ENCODE results near the gene CLPSL2.

The CLPSL2 gene, protein sequence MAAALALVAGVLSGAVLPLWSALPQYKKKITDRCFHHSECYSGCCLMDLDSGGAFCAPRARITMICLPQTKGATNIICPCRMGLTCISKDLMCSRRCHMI

DNA sequence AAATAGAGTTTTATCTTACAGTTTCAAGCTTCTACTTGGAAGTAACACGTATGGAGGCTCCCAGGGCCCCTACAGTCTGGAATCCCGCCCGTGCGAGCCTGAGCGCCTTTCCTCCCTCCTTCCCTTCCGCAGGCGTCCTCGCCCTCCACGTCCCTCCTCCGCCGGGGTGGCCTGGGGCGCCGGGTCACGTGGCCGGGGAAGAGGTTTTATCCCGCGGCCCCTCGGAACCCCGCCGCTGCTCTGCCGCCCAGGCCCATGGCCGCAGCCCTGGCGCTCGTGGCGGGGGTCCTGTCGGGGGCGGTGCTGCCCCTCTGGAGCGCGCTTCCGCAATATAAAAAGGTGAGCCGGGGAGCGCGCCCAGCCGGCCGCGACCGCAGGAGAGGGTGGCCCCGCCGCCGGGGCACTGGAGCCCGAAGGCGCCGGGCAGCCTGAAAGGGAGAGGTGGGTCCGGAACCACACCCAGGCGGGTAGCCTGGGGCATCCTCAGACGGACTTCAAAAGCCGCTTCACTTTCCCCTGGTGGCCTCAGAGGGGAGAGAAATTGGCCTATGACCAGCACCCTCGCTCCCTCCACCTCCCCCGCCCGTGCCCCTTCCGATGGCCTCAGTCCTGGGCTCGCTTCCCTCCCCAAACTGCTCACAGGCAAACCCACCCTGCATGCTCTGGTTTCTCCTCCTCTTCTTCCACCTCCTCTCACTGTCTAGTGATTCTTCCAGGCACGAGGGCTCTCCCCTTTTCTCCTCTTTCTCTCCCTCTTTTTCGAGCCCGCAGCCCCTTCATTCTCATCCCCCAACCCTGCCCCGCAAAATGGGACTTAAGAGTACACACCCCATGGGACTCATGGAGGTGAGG is at the start of gene CLPSL2:
TSS of gene CLPSL2 (plus strand) at position 235 of the 852 bp plus-strand sequence. CDS start at position 256, 21 bp downstream.
- TF ChIP-seq ZBTB7A (IDR thresholded peaks at IDR 0.05; ENCODE audit: low read depth) (peak; percentile 95), RAD21 (IDR thresholded peaks at IDR 0.05; ENCODE audit: low read depth) (no peak), EP300 (IDR thresholded peaks at IDR 0.05; ENCODE audit: borderline replicate concordance) (0 out of 2 replicates have a peak, but pooled peaks have one; percentile 5), TCF12 (IDR thresholded peaks at IDR 0.05; ENCODE audit: low read depth) (0 out of 2 replicates have a peak, but pooled peaks have one; percentile 38), FOXM1 (IDR thresholded peaks at IDR 0.05; ENCODE audit: borderline replicate concordance, low read depth) (no peak), CREB1 (IDR thresholded peaks at IDR 0.05; ENCODE audit: low read depth) (no peak), CEBPB (IDR thresholded peaks at IDR 0.05) (no peak)
- TF ChIP-seq, protein P1, sequence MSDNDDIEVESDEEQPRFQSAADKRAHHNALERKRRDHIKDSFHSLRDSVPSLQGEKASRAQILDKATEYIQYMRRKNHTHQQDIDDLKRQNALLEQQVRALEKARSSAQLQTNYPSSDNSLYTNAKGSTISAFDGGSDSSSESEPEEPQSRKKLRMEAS (IDR thresholded peaks at IDR 0.05), result peak; percentile 77
- TF ChIP-seq, protein P2, sequence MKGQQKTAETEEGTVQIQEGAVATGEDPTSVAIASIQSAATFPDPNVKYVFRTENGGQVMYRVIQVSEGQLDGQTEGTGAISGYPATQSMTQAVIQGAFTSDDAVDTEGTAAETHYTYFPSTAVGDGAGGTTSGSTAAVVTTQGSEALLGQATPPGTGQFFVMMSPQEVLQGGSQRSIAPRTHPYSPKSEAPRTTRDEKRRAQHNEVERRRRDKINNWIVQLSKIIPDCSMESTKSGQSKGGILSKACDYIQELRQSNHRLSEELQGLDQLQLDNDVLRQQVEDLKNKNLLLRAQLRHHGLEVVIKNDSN (IDR thresholded peaks at IDR 0.05), result peak; percentile 92

DNA sequence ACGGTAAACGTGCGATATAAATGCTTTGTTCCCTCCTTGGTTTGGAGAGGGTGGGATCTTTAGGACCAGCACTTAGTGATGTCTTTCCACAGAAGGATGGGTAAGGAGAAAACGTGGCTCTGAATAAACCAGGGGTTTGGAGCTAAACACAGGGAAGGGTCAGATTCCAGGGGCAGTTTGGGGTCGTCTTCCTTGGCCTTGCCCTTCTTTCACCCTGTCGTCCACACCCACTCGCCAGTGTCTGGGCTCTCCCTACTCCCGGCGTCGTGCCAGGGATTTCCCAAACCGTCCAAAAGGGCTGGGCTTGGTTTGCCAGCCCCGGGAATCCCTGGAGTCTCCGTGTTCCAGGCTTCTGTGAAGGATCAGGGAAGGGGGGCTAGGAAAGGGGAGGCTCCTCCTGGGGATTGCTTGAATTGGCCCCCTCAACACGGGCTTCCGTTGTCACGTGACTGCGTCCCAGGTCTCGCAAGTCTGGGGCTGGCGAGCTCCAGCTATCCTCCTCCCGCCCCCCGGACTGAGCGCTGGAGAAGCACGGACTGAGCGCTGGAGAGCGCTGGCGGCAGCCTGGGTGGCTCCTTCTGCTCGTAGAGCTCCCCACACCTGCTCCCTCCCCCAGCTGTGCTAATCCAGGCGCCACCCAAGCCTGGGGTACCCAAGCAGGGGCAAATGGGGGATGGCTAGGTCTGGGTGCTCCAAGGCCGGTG is 49.0 kb upstream of the CLPSL2 start:
- 0 out of 2 replicates have a peak, but pooled peaks have one; percentile 9 for TF ChIP-seq TAF1 (IDR thresholded peaks at IDR 0.05; ENCODE audit: low read depth)
- TF ChIP-seq, protein P2 (IDR thresholded peaks at IDR 0.05), result peak; percentile 90
- no peak for TF ChIP-seq EGR1 (IDR thresholded peaks at IDR 0.05)
- TF ChIP-seq NFIC (IDR thresholded peaks at IDR 0.05), result no peak
- TF ChIP-seq, protein P1 (IDR thresholded peaks at IDR 0.05), result no peak
- TF ChIP-seq RAD21 (IDR thresholded peaks at IDR 0.05; ENCODE audit: low read depth), result no peak
- TF ChIP-seq FOXM1 (IDR thresholded peaks at IDR 0.05; ENCODE audit: borderline replicate concordance, low read depth), result no peak
- TF ChIP-seq TCF12 (IDR thresholded peaks at IDR 0.05; ENCODE audit: low read depth), result no peak; the same call in 1 of the 2 replicates
- TF ChIP-seq EP300 (IDR thresholded peaks at IDR 0.05; ENCODE audit: borderline replicate concordance), result no peak
- no peak for TF ChIP-seq TEAD4 (IDR thresholded peaks at IDR 0.05)
- TF ChIP-seq, protein P3, sequence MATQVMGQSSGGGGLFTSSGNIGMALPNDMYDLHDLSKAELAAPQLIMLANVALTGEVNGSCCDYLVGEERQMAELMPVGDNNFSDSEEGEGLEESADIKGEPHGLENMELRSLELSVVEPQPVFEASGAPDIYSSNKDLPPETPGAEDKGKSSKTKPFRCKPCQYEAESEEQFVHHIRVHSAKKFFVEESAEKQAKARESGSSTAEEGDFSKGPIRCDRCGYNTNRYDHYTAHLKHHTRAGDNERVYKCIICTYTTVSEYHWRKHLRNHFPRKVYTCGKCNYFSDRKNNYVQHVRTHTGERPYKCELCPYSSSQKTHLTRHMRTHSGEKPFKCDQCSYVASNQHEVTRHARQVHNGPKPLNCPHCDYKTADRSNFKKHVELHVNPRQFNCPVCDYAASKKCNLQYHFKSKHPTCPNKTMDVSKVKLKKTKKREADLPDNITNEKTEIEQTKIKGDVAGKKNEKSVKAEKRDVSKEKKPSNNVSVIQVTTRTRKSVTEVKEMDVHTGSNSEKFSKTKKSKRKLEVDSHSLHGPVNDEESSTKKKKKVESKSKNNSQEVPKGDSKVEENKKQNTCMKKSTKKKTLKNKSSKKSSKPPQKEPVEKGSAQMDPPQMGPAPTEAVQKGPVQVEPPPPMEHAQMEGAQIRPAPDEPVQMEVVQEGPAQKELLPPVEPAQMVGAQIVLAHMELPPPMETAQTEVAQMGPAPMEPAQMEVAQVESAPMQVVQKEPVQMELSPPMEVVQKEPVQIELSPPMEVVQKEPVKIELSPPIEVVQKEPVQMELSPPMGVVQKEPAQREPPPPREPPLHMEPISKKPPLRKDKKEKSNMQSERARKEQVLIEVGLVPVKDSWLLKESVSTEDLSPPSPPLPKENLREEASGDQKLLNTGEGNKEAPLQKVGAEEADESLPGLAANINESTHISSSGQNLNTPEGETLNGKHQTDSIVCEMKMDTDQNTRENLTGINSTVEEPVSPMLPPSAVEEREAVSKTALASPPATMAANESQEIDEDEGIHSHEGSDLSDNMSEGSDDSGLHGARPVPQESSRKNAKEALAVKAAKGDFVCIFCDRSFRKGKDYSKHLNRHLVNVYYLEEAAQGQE (IDR thresholded peaks at IDR 0.05; ENCODE audit: low read depth), result peak; percentile 18; the same call in 1 of the 2 replicates
- no peak for TF ChIP-seq YY1 (IDR thresholded peaks at IDR 0.05; ENCODE audit: low read depth)
- no peak for TF ChIP-seq ZBTB7A (IDR thresholded peaks at IDR 0.05; ENCODE audit: low read depth)
- TF ChIP-seq CEBPB (IDR thresholded peaks at IDR 0.05), result no peak
- TF ChIP-seq CREB1 (IDR thresholded peaks at IDR 0.05; ENCODE audit: low read depth), result no peak

DNA sequence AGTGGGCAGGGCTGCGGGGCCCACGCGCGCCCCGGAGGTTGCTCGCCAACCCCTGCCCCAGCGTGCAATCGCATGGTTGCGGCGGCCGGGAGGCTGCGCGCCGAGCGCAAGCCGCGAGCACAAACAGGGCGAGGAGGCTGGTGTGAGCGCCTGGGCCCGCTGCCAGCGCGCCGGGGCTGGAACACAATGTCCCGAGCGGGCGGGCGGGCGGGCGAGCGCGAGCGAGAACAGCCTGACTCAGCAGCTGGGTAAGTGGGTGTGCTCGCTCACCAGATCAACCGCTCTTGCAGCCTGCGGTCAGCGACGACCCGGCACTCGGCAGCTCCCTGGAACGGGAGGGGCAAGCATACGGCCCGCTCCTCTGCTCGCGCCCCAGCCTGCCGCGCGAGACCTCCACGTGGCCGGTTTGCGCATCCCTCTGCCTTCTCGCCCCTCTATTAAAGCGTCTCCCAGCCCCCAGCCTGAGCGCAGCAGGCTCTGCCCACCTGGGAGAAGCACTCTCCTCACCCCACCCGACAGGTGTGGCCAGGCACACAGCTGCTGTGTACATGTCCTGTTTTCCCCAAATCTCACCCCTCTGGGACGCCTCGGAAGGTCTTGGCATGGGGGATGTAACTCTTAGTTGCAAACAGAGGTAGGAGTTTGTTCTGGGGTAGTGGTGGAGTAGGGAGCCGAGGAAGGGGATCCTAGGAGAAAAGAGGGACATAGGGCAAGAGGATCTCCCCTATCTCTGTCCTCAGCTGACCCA is 48.3 kb upstream of the CLPSL2 start:
- TF ChIP-seq CEBPB (IDR thresholded peaks at IDR 0.05) (no peak), YY1 (IDR thresholded peaks at IDR 0.05; ENCODE audit: low read depth) (no peak), ZBTB7A (IDR thresholded peaks at IDR 0.05; ENCODE audit: low read depth) (no peak; the same call in 1 of the 2 replicates), CREB1 (IDR thresholded peaks at IDR 0.05; ENCODE audit: low read depth) (no peak), NFIC (IDR thresholded peaks at IDR 0.05) (peak; percentile 64; the same call in 1 of the 2 replicates), TAF1 (IDR thresholded peaks at IDR 0.05; ENCODE audit: low read depth) (no peak), EGR1 (IDR thresholded peaks at IDR 0.05) (no peak), EP300 (IDR thresholded peaks at IDR 0.05; ENCODE audit: borderline replicate concordance) (no peak; the same call in 1 of the 2 replicates), RAD21 (IDR thresholded peaks at IDR 0.05; ENCODE audit: low read depth) (no peak; the same call in 1 of the 2 replicates), TCF12 (IDR thresholded peaks at IDR 0.05; ENCODE audit: low read depth) (no peak; the same call in 1 of the 2 replicates), TEAD4 (IDR thresholded peaks at IDR 0.05) (no peak), FOXM1 (IDR thresholded peaks at IDR 0.05; ENCODE audit: borderline replicate concordance, low read depth) (no peak)
- TF ChIP-seq, protein P1 (IDR thresholded peaks at IDR 0.05), result peak; percentile 83
- TF ChIP-seq, protein P2 (IDR thresholded peaks at IDR 0.05), result no peak
- TF ChIP-seq, protein P3 (IDR thresholded peaks at IDR 0.05; ENCODE audit: low read depth), result 0 out of 2 replicates have a peak, but pooled peaks have one; percentile 2

Measured in Ishikawa (cell line).